ENCODE data around the gene SCNN1A. TPM values are rescaled to one million over a fixed set of nuclear protein-coding genes. Genes with fewer than 3 reads are reported as not detected.

SCNN1A gene
- total and polyA plus RNA-seq, 5 experiments from 2014 or later, result 0.06 to 4.7 (median 0.65) TPM

- Mint-ChIP-seq H3K27me3 (peaks cover 6 to 17% (median 9%) of the 10 kb centered on the region in 5 donors), H3K27ac (peak overlapping the region in 3 of 10 donors; percentile 71 to 83 (median 72)), H3K9me3 (no peaks in the 10 kb centered on the region), H3K4me1 (peaks cover 6 to 10% (median 7%) of the 10 kb centered on the region in 4 donors), H3K36me3 (peaks cover 0 to 4% (median 0%) of the 10 kb centered on the region in 3 donors), H3K4me3 (peak overlapping the region in 7 of 10 donors; percentile 9 to 77 (median 60))
- ATAC-seq, result no peak
- DNase-seq, result no peak
- POLR2A ChIA-PET, result interaction anchor here (2.7 kb wide), 1 partner anchor 48 kb away, joined by 12 read pairs; no protein-coding TSS in a partner anchor
These were observed 7.6 kb upstream of the SCNN1A start for GRCh38 chr12:6382982-6383381.

GRCh38 chr12:6382371-6382770 is 7.0 kb upstream of the SCNN1A start:
- no peak overlapping the region for H3K4me3 Mint-ChIP-seq
- H3K27me3 Mint-ChIP-seq, result peaks cover 6 to 17% (median 9%) of the 10 kb centered on the region in 5 donors
- peaks cover 0 to 4% (median 0%) of the 10 kb centered on the region in 3 donors for H3K36me3 Mint-ChIP-seq
- no peaks in the 10 kb centered on the region for H3K9me3 Mint-ChIP-seq
- H3K27ac Mint-ChIP-seq, result no peak overlapping the region
- ATAC-seq (no peak), DNase-seq (no peak)
- H3K4me1 Mint-ChIP-seq, result peaks cover 10 to 14% (median 12%) of the 10 kb centered on the region in 4 donors
- POLR2A ChIA-PET, result interaction anchor here (2.7 kb wide), 1 partner anchor 48 kb away, joined by 12 read pairs; no protein-coding TSS in a partner anchor

- peaks cover 6 to 17% (median 9%) of the 10 kb centered on the region in 5 donors for H3K27me3 Mint-ChIP-seq
- DNase-seq (no peak), ATAC-seq (no peak)
- no peak overlapping the region for H3K27ac Mint-ChIP-seq
- peaks cover 23 to 33% (median 30%) of the 10 kb centered on the region in 4 donors for H3K4me1 Mint-ChIP-seq
- no peak overlapping the region for H3K4me3 Mint-ChIP-seq
- peaks cover 0 to 2% (median 0%) of the 10 kb centered on the region in 3 donors for H3K36me3 Mint-ChIP-seq
- H3K9me3 Mint-ChIP-seq, result no peaks in the 10 kb centered on the region
- POLR2A ChIA-PET, result interaction anchor here (0.6 to 1.1 kb wide), 2 partner anchors 44 to 248 kb away, joined by 3 to 4 read pairs; no protein-coding TSS in a partner anchor
These were observed 5.1 kb upstream of the SCNN1A start for GRCh38 chr12:6380141-6381121.

DNA sequence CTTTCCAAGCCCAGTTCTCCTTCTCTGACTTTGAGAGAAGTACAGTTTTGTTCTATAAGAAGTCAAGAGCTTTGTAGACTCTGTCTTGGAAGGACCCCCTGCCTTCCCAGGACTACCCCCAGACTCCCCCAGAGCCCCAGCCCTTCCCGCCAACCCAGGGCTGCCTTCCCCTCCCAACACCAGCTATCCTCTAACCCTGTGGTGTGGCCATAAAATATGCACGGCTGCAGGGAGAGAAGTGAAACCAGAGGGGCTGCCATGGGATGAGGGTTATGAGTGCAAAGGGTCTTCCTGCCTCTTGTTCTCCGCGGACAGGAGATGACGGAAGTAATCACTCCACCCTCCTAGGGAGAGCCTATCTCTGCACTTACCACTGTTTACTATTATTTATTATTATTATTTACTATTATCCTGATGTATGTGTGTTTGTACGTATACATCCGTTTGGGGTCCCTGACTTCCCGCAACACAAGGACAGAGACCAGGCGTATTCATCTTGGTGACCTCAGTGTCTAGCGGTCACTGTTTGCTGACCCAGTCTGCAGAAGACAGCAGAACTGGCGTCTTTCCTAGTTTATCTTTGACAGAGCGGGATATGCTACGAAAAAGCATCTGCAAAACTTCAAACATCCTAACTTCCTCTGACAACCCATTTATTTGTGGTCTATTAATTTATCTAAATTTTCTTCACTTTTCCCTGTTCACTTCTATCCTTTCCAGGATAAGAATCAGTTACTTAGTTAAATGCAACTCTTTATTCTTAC is 3.5 kb upstream of the SCNN1A start:
- no peak for ATAC-seq
- Mint-ChIP-seq H3K36me3 (peaks cover 0 to 2% (median 0%) of the 10 kb centered on the region in 3 donors), H3K9me3 (no peaks in the 10 kb centered on the region), H3K27me3 (peaks cover 6 to 18% (median 9%) of the 10 kb centered on the region in 5 donors), H3K4me1 (peaks cover 23 to 38% (median 31%) of the 10 kb centered on the region in 4 donors), H3K27ac (no peak overlapping the region), H3K4me3 (no peak overlapping the region)
- POLR2A ChIA-PET, result no interaction called here
- no peak for DNase-seq

DNA sequence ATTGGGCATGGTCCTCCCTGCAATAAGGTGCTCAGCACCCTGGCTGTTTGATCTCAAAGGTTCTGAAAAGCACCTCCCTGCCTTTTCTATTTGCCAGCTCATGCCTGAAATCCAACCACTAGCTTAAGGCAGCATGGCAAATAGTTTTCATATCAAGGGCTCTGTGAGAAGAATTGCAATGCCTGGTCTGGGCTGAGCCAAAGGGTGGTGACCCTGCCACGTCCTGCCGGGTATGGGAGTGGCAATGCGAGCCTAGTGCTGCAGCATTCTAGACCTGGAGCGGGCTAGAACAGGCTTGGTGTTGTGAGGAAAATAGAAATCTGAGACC is 2.3 kb upstream of the SCNN1A start:
- DNase-seq (no peak), ATAC-seq (peak in 1 of 2 donors; percentile 6)
- Mint-ChIP-seq H3K4me1 (peaks cover 22 to 45% (median 33%) of the 10 kb centered on the region in 4 donors), H3K9me3 (no peaks in the 10 kb centered on the region), H3K4me3 (peak overlapping the region; percentile 11 to 88 (median 78)), H3K27me3 (peaks cover 2 to 16% (median 4%) of the 10 kb centered on the region in 5 donors), H3K36me3 (no peaks in the 10 kb centered on the region), H3K27ac (peak overlapping the region in 8 of 10 donors; percentile 7 to 81 (median 74))
- POLR2A ChIA-PET, result no interaction called here

GRCh38 chr12:6376870-6377666 is 1.7 kb upstream of the SCNN1A start:
- H3K4me3 Mint-ChIP-seq, result peak overlapping the region; percentile 63 to 88 (median 78)

DNA sequence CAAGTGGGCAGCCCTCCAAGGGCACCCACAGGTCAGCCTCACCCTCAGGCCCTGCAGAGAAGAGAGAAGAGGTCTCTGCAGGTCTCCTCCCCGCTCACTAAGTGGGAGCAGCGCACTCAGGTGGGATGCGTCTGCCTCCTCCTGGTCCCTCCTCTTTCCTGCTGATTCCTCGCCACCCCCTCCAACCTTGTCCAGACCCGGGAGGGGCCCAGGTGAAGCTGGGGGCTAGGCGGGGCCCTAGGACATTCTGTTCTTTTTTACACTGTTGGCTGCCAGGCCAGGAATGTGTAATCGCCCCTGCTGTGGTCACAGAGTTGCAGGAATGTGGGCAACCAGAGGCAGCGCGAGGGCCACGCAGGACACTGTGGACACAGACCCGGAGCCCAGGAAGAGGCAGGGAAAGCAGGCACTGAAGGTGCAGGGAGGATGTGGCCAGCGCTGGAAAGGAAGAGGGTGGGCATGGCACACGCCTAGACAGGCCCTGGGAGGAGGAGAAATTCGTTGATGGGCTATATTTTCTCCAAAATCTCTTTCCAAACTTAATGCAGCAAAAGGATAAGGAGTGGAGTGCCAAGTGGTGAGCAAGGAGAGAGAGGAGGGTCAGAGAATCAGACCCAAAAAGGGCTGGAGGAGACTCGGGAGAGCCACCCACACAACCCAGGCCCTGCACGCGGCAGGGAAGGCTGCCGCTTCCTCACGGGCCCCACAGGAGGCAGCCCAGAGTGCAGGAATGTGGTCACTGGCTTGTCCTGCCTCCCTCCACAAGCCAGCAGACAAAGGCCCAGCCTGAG is 911 bp upstream of the SCNN1A start:
- H3K4me3 Mint-ChIP-seq, result peak overlapping the region; percentile 63 to 88 (median 78)
- H3K9me3 Mint-ChIP-seq, result no peaks in the 10 kb centered on the region
- H3K27ac Mint-ChIP-seq, result peak overlapping the region; percentile 61 to 89 (median 78)
- POLR2A ChIA-PET, result interaction anchor here (0.5 kb wide), 1 partner anchor 231 kb away, joined by 5 read pairs; no protein-coding TSS in a partner anchor
- DNase-seq (no peak), ATAC-seq (peak; percentile 63 to 74)
- H3K27me3 Mint-ChIP-seq, result peaks cover 0 to 8% (median 3%) of the 10 kb centered on the region in 5 donors
- H3K36me3 Mint-ChIP-seq, result no peaks in the 10 kb centered on the region
- peaks cover 25 to 52% (median 38%) of the 10 kb centered on the region in 4 donors for H3K4me1 Mint-ChIP-seq

More at GRCh38 chr12:6376870-6377666, 1.7 kb upstream of the SCNN1A start:
- Mint-ChIP-seq H3K27me3 (peaks cover 0 to 13% (median 4%) of the 10 kb centered on the region in 5 donors), H3K36me3 (no peaks in the 10 kb centered on the region), H3K4me1 (peaks cover 25 to 50% (median 37%) of the 10 kb centered on the region in 4 donors), H3K9me3 (no peaks in the 10 kb centered on the region), H3K27ac (peak overlapping the region; percentile 65 to 89 (median 78))
- POLR2A ChIA-PET, result no interaction called here
- DNase-seq (peak in 3 of 10 donors; percentile 33 to 41 (median 37)), ATAC-seq (peak; percentile 74 to 80)

DNA sequence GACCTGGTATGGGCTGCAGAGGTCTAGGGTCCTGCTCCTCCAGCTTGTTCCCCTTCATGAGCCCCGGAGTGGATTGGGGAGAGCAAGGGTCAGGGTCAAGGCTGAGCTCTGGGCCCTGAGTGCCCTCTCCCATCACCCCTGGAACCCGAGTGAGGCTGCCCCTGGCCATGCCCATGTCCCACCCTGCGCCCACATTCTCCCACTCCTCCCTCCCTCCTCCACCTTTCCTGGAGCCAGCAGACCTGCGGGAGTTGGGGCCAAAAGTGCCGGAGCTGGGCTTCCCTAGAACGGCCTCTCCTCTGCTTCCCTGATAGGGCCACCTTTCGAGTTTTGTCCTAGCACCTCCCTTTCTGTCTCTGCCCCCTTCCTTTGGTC is 590 bp downstream of the SCNN1A start:
- Mint-ChIP-seq H3K27me3 (peaks cover 0 to 3% (median 0%) of the 10 kb centered on the region in 5 donors), H3K4me1 (peaks cover 24 to 62% (median 42%) of the 10 kb centered on the region in 4 donors), H3K4me3 (no peak overlapping the region), H3K9me3 (no peaks in the 10 kb centered on the region), H3K27ac (peak overlapping the region in 3 of 10 donors; percentile 40 to 80 (median 46)), H3K36me3 (no peaks in the 10 kb centered on the region)
- DNase-seq (no peak), ATAC-seq (no peak)
- POLR2A ChIA-PET, result interaction anchor here (0.9 to 2.9 kb wide), 6 partner anchors 10 to 95 kb away, joined by 3 to 7 read pairs (median 4); partner anchors contain the start of gene VAMP1

- DNase-seq (no peak), ATAC-seq (no peak)
- Mint-ChIP-seq H3K27ac (peak overlapping the region in 1 of 10 donors; percentile 86), H3K4me1 (peaks cover 24 to 62% (median 43%) of the 10 kb centered on the region in 4 donors), H3K4me3 (no peak overlapping the region), H3K27me3 (peaks cover 0 to 3% (median 0%) of the 10 kb centered on the region in 5 donors), H3K9me3 (no peaks in the 10 kb centered on the region), H3K36me3 (no peaks in the 10 kb centered on the region)
- POLR2A ChIA-PET, result interaction anchor here (0.9 to 2.9 kb wide), 6 partner anchors 9 to 96 kb away, joined by 3 to 7 read pairs (median 4); partner anchors contain the start of gene VAMP1
These were observed 1.2 kb downstream of the SCNN1A start for GRCh38 chr12:6374028-6374785.

DNA sequence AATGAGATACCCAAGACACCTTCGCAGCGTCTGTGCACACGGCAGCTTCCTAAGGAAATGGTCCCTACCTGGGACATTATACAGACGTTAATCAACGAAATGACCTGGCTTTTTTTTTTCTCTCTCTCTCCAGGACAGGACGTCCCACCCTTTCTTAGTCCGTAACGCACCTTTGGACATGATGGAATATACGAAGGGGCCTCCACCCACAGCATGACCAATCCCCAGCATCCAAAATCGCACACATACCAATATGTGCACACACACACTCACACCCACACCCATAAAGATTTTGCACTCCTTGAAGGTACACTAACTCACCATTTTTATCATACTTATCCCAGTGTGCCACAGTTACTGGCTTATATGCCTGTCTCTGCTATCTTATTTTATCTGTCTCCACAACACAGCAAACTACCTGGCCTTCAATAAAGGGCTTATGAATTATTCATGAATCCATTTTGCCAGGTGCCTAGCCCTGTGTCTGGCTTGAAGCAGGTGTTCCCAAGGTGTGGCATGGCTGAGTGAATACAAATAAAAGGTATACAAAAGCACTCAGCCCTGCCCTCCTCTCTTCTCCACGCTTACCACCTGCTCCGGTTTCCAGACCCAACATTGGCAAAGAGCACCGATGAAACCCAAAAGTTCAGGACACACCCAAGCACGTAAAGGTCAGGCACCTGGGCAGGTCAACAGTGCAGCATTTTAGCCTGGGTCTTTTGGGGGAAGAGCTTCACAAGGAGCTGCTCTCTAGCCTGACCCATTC is 2.2 kb downstream of the SCNN1A start:
- H3K27me3 Mint-ChIP-seq, result peaks cover 0 to 3% (median 0%) of the 10 kb centered on the region in 5 donors
- H3K4me1 Mint-ChIP-seq, result peaks cover 29 to 62% (median 51%) of the 10 kb centered on the region in 4 donors
- no peak for ATAC-seq
- no peaks in the 10 kb centered on the region for H3K36me3 Mint-ChIP-seq
- no peaks in the 10 kb centered on the region for H3K9me3 Mint-ChIP-seq
- DNase-seq, result no peak
- H3K27ac Mint-ChIP-seq, result peak overlapping the region in 4 of 10 donors; percentile 30 to 86 (median 58)
- POLR2A ChIA-PET, result interaction anchor here (1.2 to 2.9 kb wide), 2 partner anchors 38 to 97 kb away, joined by 4 to 7 read pairs; partner anchors contain the start of gene VAMP1
- H3K4me3 Mint-ChIP-seq, result no peak overlapping the region
